ENCODE data around the gene OR51D1.

The OR51D1 gene

GRCh38 chr11:4680341-4680740 lies 43.1 kb downstream of the OR51D1 start:
- peak; percentile 20 for DNase-seq (ENCODE audit: low read depth, low spot score)
- TF ChIP-seq POLR2AphosphoS5 (IDR thresholded peaks at IDR 0.05; ENCODE audit: borderline replicate concordance, low read depth, low read length) = no peak
- TF ChIP-seq FOXP2 (optimal IDR thresholded peaks at IDR 0.05; ENCODE audit: control extremely low read depth, extremely low read length, insufficient read depth) = no peak
- no peak for TF ChIP-seq EZH2 (IDR thresholded peaks at IDR 0.05)
- H3K9me3 ChIP-seq (ENCODE audit: low read depth, low read length) = no peaks in the 10 kb centered on the region

GRCh38 chr11:4682623-4683419 lies 45.5 kb downstream of the OR51D1 start:
- DNase-seq (ENCODE audit: low read depth, low spot score) = no peak
- H3K27ac ChIP-seq = no peak overlapping the region
- TF ChIP-seq FOXP2 (optimal IDR thresholded peaks at IDR 0.05; ENCODE audit: control extremely low read depth, extremely low read length, insufficient read depth) = no peak
- no peak for TF ChIP-seq POLR2AphosphoS5 (IDR thresholded peaks at IDR 0.05; ENCODE audit: borderline replicate concordance, low read depth, low read length)
- TF ChIP-seq EZH2 (IDR thresholded peaks at IDR 0.05) = no peak

More at GRCh38 chr11:4680341-4680740, 43.1 kb downstream of the OR51D1 start:
- Histone ChIP-seq H3K27ac (no peak overlapping the region), H3K4me3 (no peak overlapping the region), H3K9ac (ENCODE audit: insufficient read length) (no peak overlapping the region), H3K36me3 (ENCODE audit: insufficient read depth, low read length) (no peaks in the 10 kb centered on the region)

DNA sequence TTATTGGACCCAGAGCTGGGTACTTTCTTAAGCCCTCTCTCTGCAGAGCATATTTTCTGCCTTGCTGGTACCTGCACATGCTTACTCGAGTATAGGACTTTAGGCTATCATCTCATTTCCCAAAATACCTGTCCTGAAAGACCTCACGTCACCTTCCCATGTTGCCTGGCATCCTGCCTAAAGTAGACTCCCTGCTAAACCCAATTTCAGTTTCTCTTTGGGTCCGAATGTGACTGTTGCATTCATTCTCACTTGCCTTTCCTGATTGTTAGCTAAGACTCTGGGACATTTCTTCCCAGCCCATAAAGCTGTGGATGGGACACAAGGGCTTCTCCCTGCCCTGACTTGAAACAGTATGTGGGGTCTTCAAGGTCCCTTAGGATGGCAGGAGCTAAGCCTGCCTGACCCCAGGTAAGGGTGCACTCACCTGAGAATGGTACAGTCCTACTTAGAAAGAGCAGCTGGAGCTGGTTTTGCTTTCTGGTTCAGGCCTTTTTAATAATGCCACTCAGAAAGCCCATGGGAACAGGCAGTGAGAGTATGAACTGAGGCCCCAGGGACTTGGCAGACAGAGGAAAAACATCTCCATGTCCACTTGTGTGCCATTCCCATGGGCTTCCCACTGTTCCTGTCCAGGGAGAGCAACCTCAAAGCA lies 47.5 kb downstream of the OR51D1 start:
- TF ChIP-seq POLR2AphosphoS5 (IDR thresholded peaks at IDR 0.05; ENCODE audit: borderline replicate concordance, low read depth, low read length) = no peak
- TF ChIP-seq EZH2 (IDR thresholded peaks at IDR 0.05) = no peak
- no peak for TF ChIP-seq FOXP2 (optimal IDR thresholded peaks at IDR 0.05; ENCODE audit: control extremely low read depth, extremely low read length, insufficient read depth)
- DNase-seq (ENCODE audit: low read depth, low spot score) = no peak
- no peak overlapping the region for H3K27ac ChIP-seq

More at GRCh38 chr11:4682623-4683419, 45.5 kb downstream of the OR51D1 start:
- no peaks in the 10 kb centered on the region for H3K9me3 ChIP-seq (ENCODE audit: low read depth, low read length)
- H3K9ac ChIP-seq (ENCODE audit: insufficient read length) = no peak overlapping the region
- H3K36me3 ChIP-seq (ENCODE audit: insufficient read depth, low read length) = no peaks in the 10 kb centered on the region
- H3K4me3 ChIP-seq = no peak overlapping the region

More for the DNA sequence above, 47.5 kb downstream of the OR51D1 start:
- no peak overlapping the region for H3K9ac ChIP-seq (ENCODE audit: insufficient read length)
- no peaks in the 10 kb centered on the region for H3K36me3 ChIP-seq (ENCODE audit: insufficient read depth, low read length)
- H3K9me3 ChIP-seq (ENCODE audit: low read depth, low read length) = no peaks in the 10 kb centered on the region
- no peak overlapping the region for H3K4me3 ChIP-seq
